DMS114 treated with DMSO at 0.1 percent for 48 hours (cell line): Measurements from ENCODE around the gene CATSPER1.
"Not testable (repeated sequence)": the region's sequence is repeated elsewhere in the genome, so short reads cannot be mapped to it uniquely, and the experiment has no call there.

Experiments
- DNase-seq: peaks from one replicate; lab custom pipeline; 2025; ENCODE audit not compliant: unreplicated experiment; lab: John Stamatoyannopoulos, UW

CATSPER1 gene

GRCh38 chr11:66051766-66052663 lies 25.7 kb upstream of the CATSPER1 start, which contains the start of gene SF3B2:
TSS of gene SF3B2 (plus strand) at chr11:66052364. CDS start at chr11:66052385, 21 bp downstream.
- peak; percentile 97 for DNase-seq

- no peak for DNase-seq
Observed at GRCh38 chr11:66051371-66051765, 25.1 kb upstream of the CATSPER1 start.

- no peak for DNase-seq
Observed at GRCh38 chr11:66050581-66051231, 24.4 kb upstream of the CATSPER1 start.

GRCh38 chr11:66048547-66049323 lies 22.5 kb upstream of the CATSPER1 start, which contains the start of gene GAL3ST3:
TSS of gene GAL3ST3 (minus strand) at chr11:66049161. CDS start at chr11:66045415, 3,746 bp downstream.
- DNase-seq: no peak

- DNase-seq: no peak
Observed at GRCh38 chr11:66047541-66048365, 21.5 kb upstream of the CATSPER1 start.

GRCh38 chr11:66046901-66047300 lies 20.6 kb upstream of the CATSPER1 start:
- no peak for DNase-seq

GRCh38 chr11:66045177-66045639 lies 18.9 kb upstream of the CATSPER1 start:
- peak; percentile 53 for DNase-seq

GRCh38 chr11:66044757-66045156 lies 18.5 kb upstream of the CATSPER1 start:
- no peak for DNase-seq

- no peak for DNase-seq
Observed at GRCh38 chr11:66042996-66043906, 17.0 kb upstream of the CATSPER1 start.

- no peak for DNase-seq
Observed at GRCh38 chr11:66042227-66042995, 16.1 kb upstream of the CATSPER1 start.

- DNase-seq: no peak
Observed at GRCh38 chr11:66039765-66040164, 13.5 kb upstream of the CATSPER1 start.

- DNase-seq: no peak
Observed at GRCh38 chr11:66037327-66037726, 11.0 kb upstream of the CATSPER1 start.

GRCh38 chr11:66036334-66036710 lies 10.0 kb upstream of the CATSPER1 start:
- DNase-seq: no peak

- DNase-seq: no peak
Observed at GRCh38 chr11:66035653-66036333, 9.5 kb upstream of the CATSPER1 start.

- DNase-seq: no peak
Observed at GRCh38 chr11:66032957-66033735, 6.9 kb upstream of the CATSPER1 start.

GRCh38 chr11:66023186-66023440 lies 3.2 kb downstream of the CATSPER1 start:
- DNase-seq: not testable (repeated sequence)

- DNase-seq: peak; percentile 42
Observed at GRCh38 chr11:66022401-66023185, 3.7 kb downstream of the CATSPER1 start.
